Glutamatergic neuron (in vitro differentiated cells): Measurements from ENCODE around the gene SLC25A29. TPM values are rescaled to one million over a fixed set of nuclear protein-coding genes. Genes with fewer than 3 reads are reported as not detected.
"Not testable (repeated sequence)": the region's sequence is repeated elsewhere in the genome, so short reads cannot be mapped to it uniquely, and the experiment has no call there.

Experiments used
- DNase-seq: peaks from one replicate; pipeline ENCODE4 v3.0.0; 2022
- H3K27ac Mint-ChIP-seq: one replicate; pipeline ENCODE4 v1.8.0; 2020; ENCODE audit warnings: mild to moderate bottlenecking, mixed read lengths, inconsistent platforms; ENCODE audit not compliant: unreplicated experiment
- H3K27me3 Mint-ChIP-seq: one replicate; pipeline ENCODE4 v1.8.0; 2020; ENCODE audit warnings: mild to moderate bottlenecking, moderate library complexity, mixed read lengths, inconsistent platforms; ENCODE audit not compliant: unreplicated experiment
- H3K36me3 Mint-ChIP-seq: one replicate; pipeline ENCODE4 v1.8.0; 2020; ENCODE audit warnings: mild to moderate bottlenecking, mixed read lengths, inconsistent platforms; ENCODE audit not compliant: unreplicated experiment
- H3K4me1 Mint-ChIP-seq: one replicate; pipeline ENCODE4 v1.8.0; 2020; ENCODE audit warnings: mild to moderate bottlenecking, low read depth, mixed read lengths, inconsistent platforms; ENCODE audit not compliant: unreplicated experiment
- H3K4me3 Mint-ChIP-seq: one replicate; pipeline ENCODE4 v1.8.0; 2020; ENCODE audit warnings: mild to moderate bottlenecking, mixed read lengths, inconsistent platforms; ENCODE audit not compliant: unreplicated experiment
- H3K9me3 Mint-ChIP-seq: one replicate; pipeline ENCODE4 v1.8.0; 2020; ENCODE audit warnings: mild to moderate bottlenecking, moderate library complexity, mixed read lengths, inconsistent platforms; ENCODE audit not compliant: unreplicated experiment
- total RNA-seq: library from RNA; stranded (reverse); fragmentation: NEBNext Ultra II Directional; extraction: Animal tissue kit (Norgen Biotek cat#: 25700); gene quantifications from one replicate; pipeline ENCODE4 v1.2.1, GENCODE V29; 2021; ENCODE audit not compliant: unreplicated experiment
- TF ChIP-seq, protein P1 (sequence below): fragments of 200-600 bp; sonication (generic); IDR thresholded peaks from one replicate; pipeline ENCODE4 v1.5.0; 2021; ENCODE audit not compliant: partially characterized antibody, unreplicated experiment

Gene SLC25A29
- total RNA-seq, 1 donor from 2014 or later, result 409 TPM

DNA sequence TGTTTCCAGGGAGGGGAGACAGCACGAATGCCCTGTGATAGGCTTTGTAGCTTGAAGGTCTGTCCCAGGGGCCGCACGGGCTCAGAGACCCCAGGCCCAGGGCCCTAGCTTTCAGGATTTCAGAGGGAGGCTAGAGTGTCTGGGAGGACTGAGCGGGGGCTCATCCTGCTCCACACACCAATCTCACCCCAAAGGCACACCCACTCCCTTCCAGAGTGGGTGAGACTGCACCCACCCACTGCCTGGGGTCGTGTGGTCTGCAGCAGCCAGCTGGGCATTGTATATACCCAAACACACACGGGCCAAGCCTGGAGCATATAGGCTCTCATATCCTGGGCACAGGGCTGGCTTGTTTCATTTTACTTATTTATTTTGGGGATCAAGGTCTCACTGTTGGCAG lies 11.1 kb upstream of the SLC25A29 start:
- no peak overlapping the region for H3K4me3 Mint-ChIP-seq

DNA sequence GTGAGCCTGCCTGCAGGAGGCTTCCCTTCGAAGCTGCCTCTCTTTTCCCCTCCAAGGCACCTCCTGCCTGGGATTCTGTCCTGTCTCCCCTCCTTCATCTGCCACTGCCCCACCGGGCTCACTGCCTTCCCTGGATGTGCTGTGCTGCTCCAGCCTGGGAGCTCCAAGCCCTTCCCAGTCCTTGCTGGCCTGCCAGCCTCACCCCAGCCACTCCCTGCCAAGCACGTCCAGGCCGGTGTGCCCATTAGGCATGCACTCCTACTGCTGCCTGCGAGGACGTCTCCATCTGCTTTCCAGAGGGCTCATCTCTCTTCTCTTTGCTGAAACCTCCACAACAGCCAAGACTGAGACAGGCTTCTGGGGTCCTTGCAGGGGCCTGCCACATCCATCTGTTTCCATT lies 8.5 kb upstream of the SLC25A29 start:
- H3K27me3 Mint-ChIP-seq, result peaks cover 11% of the 10 kb centered on the region
- H3K36me3 Mint-ChIP-seq, result no peaks in the 10 kb centered on the region
- DNase-seq, result no peak
- peaks cover 31% of the 10 kb centered on the region for H3K4me1 Mint-ChIP-seq
- H3K27ac Mint-ChIP-seq, result peak overlapping the region; percentile 84
- H3K9me3 Mint-ChIP-seq, result peaks cover 7% of the 10 kb centered on the region
- H3K4me3 Mint-ChIP-seq, result peak overlapping the region; percentile 57
- TF ChIP-seq, protein P1, sequence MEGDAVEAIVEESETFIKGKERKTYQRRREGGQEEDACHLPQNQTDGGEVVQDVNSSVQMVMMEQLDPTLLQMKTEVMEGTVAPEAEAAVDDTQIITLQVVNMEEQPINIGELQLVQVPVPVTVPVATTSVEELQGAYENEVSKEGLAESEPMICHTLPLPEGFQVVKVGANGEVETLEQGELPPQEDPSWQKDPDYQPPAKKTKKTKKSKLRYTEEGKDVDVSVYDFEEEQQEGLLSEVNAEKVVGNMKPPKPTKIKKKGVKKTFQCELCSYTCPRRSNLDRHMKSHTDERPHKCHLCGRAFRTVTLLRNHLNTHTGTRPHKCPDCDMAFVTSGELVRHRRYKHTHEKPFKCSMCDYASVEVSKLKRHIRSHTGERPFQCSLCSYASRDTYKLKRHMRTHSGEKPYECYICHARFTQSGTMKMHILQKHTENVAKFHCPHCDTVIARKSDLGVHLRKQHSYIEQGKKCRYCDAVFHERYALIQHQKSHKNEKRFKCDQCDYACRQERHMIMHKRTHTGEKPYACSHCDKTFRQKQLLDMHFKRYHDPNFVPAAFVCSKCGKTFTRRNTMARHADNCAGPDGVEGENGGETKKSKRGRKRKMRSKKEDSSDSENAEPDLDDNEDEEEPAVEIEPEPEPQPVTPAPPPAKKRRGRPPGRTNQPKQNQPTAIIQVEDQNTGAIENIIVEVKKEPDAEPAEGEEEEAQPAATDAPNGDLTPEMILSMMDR, result no peak

More for the DNA sequence above, 11.1 kb upstream of the SLC25A29 start:
- H3K9me3 Mint-ChIP-seq, result peaks cover 10% of the 10 kb centered on the region
- peaks cover 17% of the 10 kb centered on the region for H3K27me3 Mint-ChIP-seq
- no peaks in the 10 kb centered on the region for H3K36me3 Mint-ChIP-seq
- no peak overlapping the region for H3K27ac Mint-ChIP-seq
- TF ChIP-seq, protein P1, result no peak
- DNase-seq, result no peak
- H3K4me1 Mint-ChIP-seq, result peaks cover 18% of the 10 kb centered on the region

DNA sequence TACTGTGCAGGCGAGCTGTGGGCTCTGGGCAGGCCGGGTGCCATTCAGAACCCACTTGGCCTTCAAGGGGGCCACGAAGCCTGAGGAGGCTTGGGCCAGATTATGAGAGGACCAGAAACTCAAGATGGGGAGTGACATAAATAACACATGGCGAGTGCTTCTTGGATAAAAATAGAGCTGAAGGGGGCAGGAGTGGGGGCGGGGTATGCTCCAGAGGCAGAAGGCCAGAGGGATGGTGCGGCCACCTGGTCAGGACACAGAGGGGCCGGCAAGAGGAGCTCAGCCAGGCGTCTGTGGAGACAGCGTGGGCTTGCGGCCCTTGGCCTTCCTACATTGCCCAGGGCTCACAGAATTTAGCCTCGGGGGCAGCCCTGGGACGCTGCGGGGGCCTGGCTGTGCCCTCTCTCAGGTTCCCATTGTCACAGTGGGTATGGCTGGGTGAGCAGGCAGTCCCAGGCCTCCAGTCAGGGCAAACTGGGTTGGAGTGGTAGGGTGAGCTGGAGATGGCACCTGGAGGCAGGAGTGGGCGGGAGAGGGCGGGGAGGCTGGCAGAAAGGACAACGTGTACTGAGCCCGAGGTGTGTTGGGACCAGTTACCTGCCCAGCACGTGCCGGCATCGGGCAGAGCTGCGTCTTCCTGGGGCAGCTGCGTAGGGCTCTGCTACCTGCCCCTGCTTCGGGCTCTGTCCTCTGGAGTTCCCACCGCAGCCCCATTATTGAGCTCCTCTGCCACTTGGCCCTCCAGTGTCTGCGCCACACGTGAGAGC lies 7.4 kb upstream of the SLC25A29 start:
- Mint-ChIP-seq H3K4me3 (peak overlapping the region; percentile 59), H3K9me3 (peaks cover 7% of the 10 kb centered on the region), H3K36me3 (no peaks in the 10 kb centered on the region), H3K4me1 (peaks cover 33% of the 10 kb centered on the region), H3K27me3 (peaks cover 13% of the 10 kb centered on the region), H3K27ac (peak overlapping the region; percentile 94)
- TF ChIP-seq, protein P1, result no peak
- DNase-seq, result peak; percentile 54

DNA sequence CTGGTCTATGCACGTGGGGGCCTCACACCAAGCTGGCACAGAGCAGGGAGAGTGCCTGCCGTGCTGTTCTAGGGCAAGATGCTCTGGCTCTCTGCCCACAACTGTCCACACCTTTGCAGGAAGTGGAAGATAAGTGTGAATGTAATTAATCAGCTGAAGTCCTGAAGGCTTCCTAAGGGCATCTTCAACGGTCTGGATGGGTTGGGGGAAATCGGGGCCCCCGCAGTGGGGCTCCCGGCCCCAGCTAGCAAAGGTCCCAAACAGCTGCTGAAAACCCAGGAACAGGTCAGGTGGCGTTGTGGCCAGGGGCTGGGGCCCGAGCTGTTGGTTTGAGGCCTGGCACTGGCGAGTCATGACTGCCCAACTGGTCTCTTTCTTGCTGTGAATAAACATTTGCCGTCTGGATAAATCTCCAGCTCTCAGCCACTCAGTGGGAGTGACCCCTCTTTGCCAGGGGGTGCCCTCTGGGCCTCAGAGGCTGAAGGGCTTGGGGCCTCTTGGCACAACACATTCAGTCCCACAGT lies 6.7 kb upstream of the SLC25A29 start:
- peak; percentile 13 for DNase-seq
- Mint-ChIP-seq H3K27me3 (peaks cover 14% of the 10 kb centered on the region), H3K4me1 (peaks cover 34% of the 10 kb centered on the region), H3K36me3 (no peaks in the 10 kb centered on the region), H3K9me3 (peaks cover 11% of the 10 kb centered on the region), H3K4me3 (peak overlapping the region; percentile 63), H3K27ac (peak overlapping the region; percentile 94)
- TF ChIP-seq, protein P1, result no peak

DNA sequence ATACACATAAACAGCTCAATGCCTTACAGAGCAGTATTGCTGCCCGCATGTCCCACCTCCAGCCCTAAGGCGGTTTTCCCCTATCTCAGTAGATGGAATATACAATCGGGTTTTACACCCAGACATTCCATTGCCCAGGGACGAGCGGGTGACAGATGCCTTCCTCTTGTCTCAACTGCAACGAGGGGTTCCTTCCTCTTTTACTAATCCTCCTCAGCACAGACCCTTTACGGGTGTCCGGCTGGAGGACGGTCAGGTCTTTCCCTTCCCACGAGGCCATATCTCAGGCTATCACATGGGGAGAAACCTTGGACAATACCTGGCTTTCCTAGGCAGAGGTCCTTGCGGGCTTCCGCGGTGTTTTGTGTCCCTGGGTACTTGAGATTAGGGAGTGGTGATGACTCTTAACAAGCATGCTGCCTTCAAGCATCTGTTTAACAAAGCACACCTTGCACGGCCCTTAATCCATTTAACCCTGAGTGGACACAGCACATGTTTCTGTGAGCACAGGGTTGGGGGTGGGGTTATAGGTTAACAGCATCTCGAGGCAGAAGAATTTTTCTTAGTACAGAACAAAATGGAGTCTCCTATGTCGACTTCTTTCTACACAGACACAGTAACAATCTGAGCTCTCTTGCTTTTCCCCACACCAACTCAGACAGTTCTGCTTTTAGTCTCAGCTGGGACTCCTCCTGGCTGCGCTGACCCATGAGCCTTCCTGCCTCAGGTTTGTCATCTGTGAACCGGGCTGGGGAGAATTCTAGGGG lies 6.0 kb upstream of the SLC25A29 start:
- H3K27me3 Mint-ChIP-seq, result peaks cover 14% of the 10 kb centered on the region
- H3K9me3 Mint-ChIP-seq, result peaks cover 11% of the 10 kb centered on the region
- peak; percentile 12 for DNase-seq
- peak overlapping the region; percentile 63 for H3K4me3 Mint-ChIP-seq
- not testable (repeated sequence) for H3K36me3 Mint-ChIP-seq
- peak overlapping the region; percentile 94 for H3K27ac Mint-ChIP-seq
- peaks cover 38% of the 10 kb centered on the region for H3K4me1 Mint-ChIP-seq
